ENCODE data around the gene MLLT10.

Gene MLLT10

GRCh38 chr10:21634599-21635365 is 100.8 kb downstream of the MLLT10 start:
- no peak for DNase-seq (ENCODE audit: low spot score)

- no peak for DNase-seq (ENCODE audit: low spot score)
These were observed 103.8 kb downstream of the MLLT10 start for GRCh38 chr10:21637795-21638194.

GRCh38 chr10:21638681-21639080 is 104.6 kb downstream of the MLLT10 start:
- no peak for DNase-seq (ENCODE audit: low spot score)

GRCh38 chr10:21648040-21648439 is 114.0 kb downstream of the MLLT10 start:
- DNase-seq (ENCODE audit: low spot score), result no peak

GRCh38 chr10:21649454-21649872 is 115.4 kb downstream of the MLLT10 start:
- DNase-seq (ENCODE audit: low spot score), result no peak

DNA sequence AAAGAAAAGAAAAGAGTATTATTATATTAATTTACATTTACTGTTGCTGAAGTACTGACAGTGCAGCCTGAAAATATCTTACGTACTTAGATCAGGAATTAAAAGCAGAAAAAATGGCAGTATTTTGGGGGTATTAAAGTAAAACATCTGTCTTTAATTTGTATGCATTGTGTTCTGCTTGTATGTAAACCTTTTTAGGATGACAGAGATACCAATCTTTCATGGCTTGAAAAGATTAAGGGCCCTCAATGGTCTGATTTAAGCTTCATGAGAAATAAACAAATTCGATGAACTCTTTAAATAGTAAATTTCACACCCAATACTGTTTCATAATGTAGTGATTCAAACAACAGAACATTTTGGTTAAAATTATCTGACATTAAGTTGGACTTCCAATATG is 116.3 kb downstream of the MLLT10 start:
- DNase-seq (ENCODE audit: low spot score), result no peak

- no peak for DNase-seq (ENCODE audit: low spot score)
These were observed 121.2 kb downstream of the MLLT10 start for GRCh38 chr10:21655236-21655635.

GRCh38 chr10:21655687-21656086 is 121.7 kb downstream of the MLLT10 start:
- DNase-seq (ENCODE audit: low spot score), result no peak

DNA sequence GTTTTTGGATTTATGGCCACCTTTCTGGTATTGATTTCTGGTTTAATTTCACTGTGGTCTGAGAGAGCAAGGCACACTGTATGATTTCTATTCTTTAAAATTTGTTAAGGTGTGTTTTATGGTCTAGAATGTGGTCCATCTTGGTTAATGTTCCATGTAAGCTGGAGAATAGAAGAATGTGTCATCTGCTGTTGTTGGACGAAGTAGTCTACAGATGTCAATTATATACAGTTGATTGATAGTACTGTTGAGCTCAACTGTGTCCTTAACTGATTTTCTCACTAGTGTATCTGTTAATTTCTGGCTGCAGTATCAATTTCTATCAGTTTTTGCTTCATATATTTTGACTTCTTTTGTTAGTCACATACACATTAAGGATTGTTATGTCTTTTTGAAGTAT is 127.1 kb downstream of the MLLT10 start:
- no peak for DNase-seq (ENCODE audit: low spot score)

GRCh38 chr10:21661935-21662334 is 127.9 kb downstream of the MLLT10 start:
- DNase-seq (ENCODE audit: low spot score), result no peak

- no peak for DNase-seq (ENCODE audit: low spot score)
These were observed 128.6 kb downstream of the MLLT10 start for GRCh38 chr10:21662635-21663034.

- no peak for DNase-seq (ENCODE audit: low spot score)
These were observed 134.8 kb downstream of the MLLT10 start for GRCh38 chr10:21668831-21669230.

DNA sequence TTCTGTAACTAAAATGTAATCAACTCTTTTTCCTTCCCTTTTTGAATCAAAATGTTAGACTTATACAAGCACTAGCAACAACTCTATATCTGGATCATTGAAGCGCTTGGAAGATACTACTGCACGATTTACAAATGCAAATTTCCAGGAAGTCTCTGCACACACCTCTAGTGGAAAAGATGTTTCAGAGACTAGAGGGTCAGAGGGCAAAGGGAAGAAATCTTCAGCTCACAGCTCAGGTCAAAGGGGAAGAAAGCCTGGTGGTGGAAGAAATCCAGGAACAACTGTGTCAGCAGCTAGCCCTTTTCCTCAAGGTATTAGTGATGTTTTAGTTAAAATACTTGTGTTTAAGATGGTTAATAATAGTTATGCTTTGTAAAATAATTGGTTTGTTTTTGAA is 136.4 kb downstream of the MLLT10 start:
- no peak for DNase-seq (ENCODE audit: low spot score)

GRCh38 chr10:21673668-21674067 is 139.6 kb downstream of the MLLT10 start:
- no peak for DNase-seq (ENCODE audit: low spot score)

DNA sequence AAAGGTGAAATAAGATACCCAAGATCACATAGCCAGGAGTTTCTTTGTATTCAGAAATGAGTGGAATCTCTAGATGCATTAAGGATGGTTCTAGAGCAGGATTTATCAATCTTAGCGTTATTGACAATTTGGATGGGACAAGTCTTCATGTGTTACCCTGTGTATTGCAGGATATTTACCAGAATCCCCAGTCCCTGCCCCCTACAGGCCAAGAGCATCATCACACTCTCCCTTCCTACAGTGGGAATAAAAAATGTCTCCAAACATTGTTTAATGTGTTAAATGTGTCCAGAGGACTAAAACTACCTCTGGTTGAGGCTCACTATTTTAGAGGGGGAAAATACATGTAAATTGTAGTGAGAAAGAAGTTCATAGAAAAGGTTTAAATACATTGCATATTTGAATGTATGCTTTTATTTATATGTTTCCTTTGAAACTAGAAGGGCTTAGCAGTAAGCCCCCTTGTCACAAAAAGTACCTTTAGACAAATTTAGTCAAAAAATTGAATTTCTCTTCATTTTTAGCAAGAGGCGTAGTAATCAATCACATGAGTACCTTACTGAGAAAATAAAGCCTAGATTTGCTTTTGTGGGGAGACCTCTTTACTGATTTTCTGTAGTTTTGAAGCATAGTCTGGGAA is 141.2 kb downstream of the MLLT10 start:
- DNase-seq (ENCODE audit: low spot score), result no peak

- DNase-seq (ENCODE audit: low spot score), result no peak
These were observed 143.5 kb downstream of the MLLT10 start for GRCh38 chr10:21677551-21677950.

DNA sequence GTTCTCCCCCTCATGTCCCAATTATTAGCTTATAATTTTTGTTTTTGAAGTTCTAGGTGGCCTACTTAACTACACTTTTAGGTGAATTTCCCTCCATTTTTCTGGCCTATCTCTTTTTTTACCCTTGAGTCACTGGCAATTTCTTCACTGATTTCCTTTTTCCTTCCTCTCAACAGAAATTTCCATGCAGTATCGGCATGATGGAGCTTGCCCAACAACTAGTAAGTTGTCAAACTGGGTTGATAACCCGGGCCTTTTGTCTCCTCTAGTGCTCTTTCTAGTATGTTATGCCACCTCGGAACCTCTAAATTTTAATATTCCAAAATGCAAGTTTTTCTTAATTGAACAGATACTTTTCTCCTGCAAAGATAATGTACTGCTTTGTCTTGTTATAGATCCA is 147.1 kb downstream of the MLLT10 start:
- no peak for DNase-seq (ENCODE audit: low spot score)

- no peak for DNase-seq (ENCODE audit: low spot score)
These were observed 153.4 kb downstream of the MLLT10 start for GRCh38 chr10:21687266-21688008.

DNA sequence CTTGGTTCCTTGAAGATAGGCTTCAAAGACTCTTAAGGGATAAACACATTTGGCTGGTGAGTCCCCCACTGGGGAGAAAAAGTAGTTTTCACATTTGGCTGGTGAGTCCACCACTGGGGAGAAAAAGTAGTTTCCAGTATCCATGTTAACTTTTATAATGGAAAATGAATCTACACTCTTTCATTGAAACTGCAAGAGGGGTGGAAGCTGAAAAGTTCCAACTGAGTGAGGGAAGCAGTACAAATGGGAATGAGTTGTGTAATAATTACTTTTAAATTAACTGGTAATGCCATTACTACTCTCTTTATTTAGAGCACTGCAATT is 153.9 kb downstream of the MLLT10 start:
- no peak for DNase-seq (ENCODE audit: low spot score)

- DNase-seq (ENCODE audit: low spot score), result no peak
These were observed 154.8 kb downstream of the MLLT10 start for GRCh38 chr10:21688870-21689269.

DNA sequence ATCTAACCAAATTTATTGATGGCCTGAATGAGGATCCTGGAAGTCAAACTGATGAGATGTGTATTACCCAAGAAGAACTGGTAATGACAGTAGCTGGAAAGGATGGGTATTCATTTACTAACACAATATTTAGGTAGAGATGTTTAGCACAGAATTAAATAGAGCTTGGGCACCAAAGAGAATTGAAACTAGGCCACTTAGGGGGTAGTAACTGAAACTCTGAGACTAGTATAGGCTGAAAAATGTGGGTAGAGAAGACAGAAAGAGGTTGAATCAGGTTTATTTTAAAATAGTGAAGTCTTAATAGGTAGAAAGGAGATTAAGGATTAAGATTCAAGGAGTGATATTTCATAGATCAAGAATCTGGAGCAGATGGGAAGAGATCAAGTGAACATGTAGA is 155.8 kb downstream of the MLLT10 start:
- no peak for DNase-seq (ENCODE audit: low spot score)

GRCh38 chr10:21692916-21693315 is 158.9 kb downstream of the MLLT10 start:
- DNase-seq (ENCODE audit: low spot score), result no peak

- no peak for DNase-seq (ENCODE audit: low spot score)
These were observed 159.4 kb downstream of the MLLT10 start for GRCh38 chr10:21693418-21693817.
